GM18858 (cell line): Measurements from ENCODE around the gene C1orf226.
"Not testable (repeated sequence)": the region's sequence is repeated elsewhere in the genome, so short reads cannot be mapped to it uniquely, and the experiment has no call there.

Source experiments
- ATAC-seq: cut with Tn5 transposase; IDR thresholded peaks from one replicate; pipeline ENCODE4 v1.9.1; 2021; ENCODE audit not compliant: unreplicated experiment

The C1orf226 gene

GRCh38 chr1:162404550-162405160 lies 23.1 kb downstream of the C1orf226 start:
- no peak for ATAC-seq

GRCh38 chr1:162405800-162406199 lies 24.3 kb downstream of the C1orf226 start:
- no peak for ATAC-seq

GRCh38 chr1:162406811-162407210 lies 25.3 kb downstream of the C1orf226 start:
- ATAC-seq = no peak

GRCh38 chr1:162407539-162407938 lies 26.0 kb downstream of the C1orf226 start:
- ATAC-seq = no peak

- no peak for ATAC-seq
Observed at GRCh38 chr1:162412002-162412401, 30.5 kb downstream of the C1orf226 start, which contains the start of gene SH2D1B. TSS of gene SH2D1B (minus strand) at chr1:162412136. CDS start at chr1:162412016, 120 bp downstream.

- no peak for ATAC-seq
Observed at GRCh38 chr1:162416215-162416614, 34.7 kb downstream of the C1orf226 start.

- ATAC-seq = no peak
Observed at GRCh38 chr1:162416909-162417308, 35.4 kb downstream of the C1orf226 start.

- ATAC-seq = no peak
Observed at GRCh38 chr1:162417650-162418049, 36.1 kb downstream of the C1orf226 start.

- ATAC-seq = not testable (repeated sequence)
Observed at GRCh38 chr1:162418584-162418983, 37.1 kb downstream of the C1orf226 start.

GRCh38 chr1:162419450-162419931 lies 38.0 kb downstream of the C1orf226 start:
- ATAC-seq = not testable (repeated sequence)

GRCh38 chr1:162420120-162420519 lies 38.6 kb downstream of the C1orf226 start:
- no peak for ATAC-seq

- ATAC-seq = no peak
Observed at GRCh38 chr1:162421258-162422164, 40.0 kb downstream of the C1orf226 start.

- no peak for ATAC-seq
Observed at GRCh38 chr1:162422662-162423375, 41.3 kb downstream of the C1orf226 start.

- ATAC-seq = no peak
Observed at GRCh38 chr1:162430583-162430982, 49.1 kb downstream of the C1orf226 start.

- ATAC-seq = not testable (repeated sequence)
Observed at GRCh38 chr1:162432977-162433713, 51.6 kb downstream of the C1orf226 start.
